ENCODE measurements around the gene NOX4. TPM values are rescaled to one million over a fixed set of nuclear protein-coding genes. Genes with fewer than 3 reads are reported as not detected.

The NOX4 gene
- total RNA-seq = 0.13 and 0.54 TPM in 2 replicates

DNA sequence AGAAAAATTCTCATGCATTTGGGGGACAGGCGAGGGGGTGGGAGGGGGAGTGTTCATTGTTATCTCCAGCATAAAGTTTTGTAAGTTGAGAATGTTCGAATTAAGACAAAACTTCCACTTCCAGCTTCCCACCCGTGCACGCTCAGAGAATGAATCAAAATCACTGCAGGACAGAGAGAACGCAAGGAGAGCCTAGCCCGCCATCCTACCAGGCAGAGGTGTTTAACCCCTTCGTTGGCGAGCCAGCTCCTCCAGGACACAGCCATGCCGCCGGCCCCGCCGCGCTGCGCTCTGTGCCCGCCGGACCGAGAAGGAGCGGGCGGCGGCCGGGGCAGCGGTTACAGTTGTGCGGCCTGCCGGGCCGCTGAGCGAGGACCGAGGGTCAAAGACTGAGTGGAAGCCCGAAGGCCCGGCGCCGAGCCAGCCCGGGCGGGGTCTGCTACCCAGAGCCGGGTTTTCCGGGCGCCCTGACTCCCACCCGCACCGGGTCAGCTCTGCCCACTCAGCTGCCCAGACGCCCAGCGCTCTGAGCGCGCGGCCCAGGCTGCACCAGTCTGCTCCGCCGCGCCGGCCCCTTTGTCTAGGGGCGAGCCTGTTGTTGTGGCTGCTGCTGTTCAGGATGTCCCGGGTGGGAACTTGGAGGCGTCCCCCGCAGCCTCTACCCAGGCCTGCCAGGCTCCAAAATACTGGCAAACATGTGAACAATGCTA lies at the start of gene NOX4:
NOX4 (minus strand) TSS at position 395 of the 710 bp plus-strand sequence; CDS start at position 266, 129 bp downstream.

Other genes with a start within 250 kb of the NOX4 start
- not detected in 2 replicates for gene TRIM77, start 218.9 kb upstream of the NOX4 start, total RNA-seq